GM23248 (cell line): ENCODE data around the gene ZFAND3. TPM values are rescaled to one million over a fixed set of nuclear protein-coding genes. Genes with fewer than 3 reads are reported as not detected.

Source experiments
- DNase-seq: peaks from one replicate; pipeline ENCODE4 v3.0.0-alpha.2; 2015
- H2AFZ ChIP-seq: fragments of 200-600 bp; sonication (generic); 2 replicates; pipeline ENCODE4 v1.6.1; 2016; ENCODE audit warnings: antibody characterized with exemption
- H3F3A ChIP-seq: fragments of 200-600 bp; sonication (generic); 2 replicates; pipeline ENCODE4 v1.6.1; 2016; ENCODE audit warnings: mild to moderate bottlenecking, antibody characterized with exemption, mixed run types; ENCODE audit not compliant: insufficient read depth
- H3K27ac ChIP-seq: fragments of 200-600 bp; sonication (generic); 2 replicates; pipeline ENCODE4 v1.5.1; 2016; ENCODE audit warnings: mild to moderate bottlenecking
- H3K27me3 ChIP-seq: fragments of 200-600 bp; sonication (generic); replicated peaks from 2 replicates; pipeline ENCODE4 v1.6.1; 2016; ENCODE audit warnings: mild to moderate bottlenecking; ENCODE audit not compliant: insufficient read depth
- H3K36me3 ChIP-seq: fragments of 200-600 bp; sonication (generic); 2 replicates; pipeline ENCODE4 v1.6.1; 2016; ENCODE audit warnings: low read depth, mild to moderate bottlenecking
- H3K4me1 ChIP-seq: fragments of 200-600 bp; sonication (generic); 2 replicates; pipeline ENCODE4 v1.6.1; 2016; ENCODE audit warnings: mild to moderate bottlenecking; ENCODE audit not compliant: insufficient read depth
- H3K4me2 ChIP-seq: fragments of 200-600 bp; sonication (generic); one replicate; pipeline ENCODE4 v1.6.1; 2016; ENCODE audit warnings: mild to moderate bottlenecking; ENCODE audit not compliant: unreplicated experiment
- H3K4me3 ChIP-seq: fragments of 200-600 bp; sonication (generic); 2 replicates; pipeline ENCODE4 v1.5.1; 2016; ENCODE audit warnings: mild to moderate bottlenecking
- H3K79me2 ChIP-seq: fragments of 200-600 bp; sonication (generic); 2 replicates; pipeline ENCODE4 v1.6.1; 2016; ENCODE audit warnings: mild to moderate bottlenecking; ENCODE audit not compliant: insufficient read depth
- H3K9ac ChIP-seq: fragments of 200-600 bp; sonication (generic); 2 replicates; pipeline ENCODE4 v1.6.1; 2016; ENCODE audit warnings: mild to moderate bottlenecking
- H3K9me2 ChIP-seq: fragments of 200-600 bp; sonication (generic); 2 replicates; pipeline ENCODE4 v1.6.1; 2016; ENCODE audit warnings: mixed run types, mild to moderate bottlenecking, moderate library complexity; ENCODE audit not compliant: insufficient read depth
- H3K9me3 ChIP-seq: fragments of 200-600 bp; sonication (generic); one replicate; pipeline ENCODE4 v1.6.1; 2017; ENCODE audit warnings: low read depth
- H4K20me1 ChIP-seq: fragments of 200-600 bp; sonication (generic); 2 replicates; pipeline ENCODE4 v1.6.0; 2016; ENCODE audit not compliant: insufficient read depth
- EZH2 ChIP-seq: fragments of 200-600 bp; sonication (generic); IDR thresholded peaks from 2 replicates; pipeline ENCODE4 v1.6.1; 2018; ENCODE audit warnings: antibody characterized with exemption, mild to moderate bottlenecking; ENCODE audit not compliant: insufficient read depth, poor library complexity, severe bottlenecking
- EZH2phosphoT487 ChIP-seq: fragments of 200-600 bp; sonication (generic); IDR thresholded peaks from 2 replicates; pipeline ENCODE4 v1.6.1; 2018; ENCODE audit warnings: antibody characterized with exemption, moderate library complexity, mild to moderate bottlenecking, low read depth; ENCODE audit not compliant: insufficient read depth
- WGBS, 2 experiments: methylation state at CpG; one replicate each; pipeline ENCODE4 v1.1.6; 2015 to 2017; ENCODE audit warnings: low lambda C conversion rate in 2 of 2, low coverage in 1 of 2; ENCODE audit errors: missing lambda C conversion rate in 2 of 2; 5-methylcytosine and 5-hydroxymethylcytosine counted together
- in situ Hi-C: fragments of 300-500 bp; cut with MboI; formaldehyde crosslinking; loops from 2 replicates; pipeline ENCODE4 v1.15.0; 2020
- polyA plus RNA-seq: library from polyadenylated mRNA; unstranded; fragments of >200 nt; fragmentation: Nextera tagmentation; extraction: Ambion mirVana; gene quantifications from 2 replicates; pipeline ENCODE4 v1.2.1, GENCODE V29; 2016
- total RNA-seq: library from RNA; depleted of rRNA; stranded (reverse); fragments of >200 nt; shearing (Covaris generic); gene quantifications from 2 replicates; pipeline ENCODE4 v1.2.3, GENCODE V29; 2014

The ZFAND3 gene
- total and polyA plus RNA-seq, 2 experiments from 2014 or later = 27.5 to 40.0 TPM

- no peak overlapping the region for H2AFZ ChIP-seq
- no peaks in the 10 kb centered on the region for H3K36me3 ChIP-seq
- H3K4me3 ChIP-seq = no peak overlapping the region
- DNase-seq = no peak
- H3K4me2 ChIP-seq = no peak overlapping the region
- no peaks in the 10 kb centered on the region for H3K79me2 ChIP-seq
- WGBS, 2 experiments = 95 to 96% methylated on average over 7 of the region's 7 CpGs
- H3K27ac ChIP-seq = no peak overlapping the region
- H3K27me3 ChIP-seq = no peaks in the 10 kb centered on the region
- H4K20me1 ChIP-seq = 0 out of 2 replicates have a peak, but pooled peaks cover 4% of the 10 kb centered on the region
- in situ Hi-C loops = no loop called here
- H3K9me3 ChIP-seq = no peaks in the 10 kb centered on the region
- no peaks in the 10 kb centered on the region for H3F3A ChIP-seq
- H3K9ac ChIP-seq = no peak overlapping the region
- TF ChIP-seq EZH2phosphoT487 (no peak), EZH2 (no peak)
- H3K4me1 ChIP-seq = no peaks in the 10 kb centered on the region
- no peaks in the 10 kb centered on the region for H3K9me2 ChIP-seq
These were observed 373.5 kb downstream of the ZFAND3 start for GRCh38 chr6:38193051-38193450.

GRCh38 chr6:38193481-38194281, 374.2 kb downstream of the ZFAND3 start:
- Histone ChIP-seq H3K4me3 (no peak overlapping the region), H3K9ac (no peak overlapping the region), H3K79me2 (no peaks in the 10 kb centered on the region), H3K27me3 (no peaks in the 10 kb centered on the region), H3K27ac (no peak overlapping the region), H3K9me3 (no peaks in the 10 kb centered on the region), H2AFZ (no peak overlapping the region), H3K4me1 (no peaks in the 10 kb centered on the region), H3K9me2 (no peaks in the 10 kb centered on the region), H3K36me3 (no peaks in the 10 kb centered on the region), H3K4me2 (no peak overlapping the region), H3F3A (no peaks in the 10 kb centered on the region), H4K20me1 (0 out of 2 replicates have a peak, but pooled peaks cover 4% of the 10 kb centered on the region)
- no peak for TF ChIP-seq EZH2phosphoT487
- TF ChIP-seq EZH2 = no peak
- WGBS, 2 experiments = 84 to 90% methylated on average over 9 of the region's 9 CpGs
- in situ Hi-C loops = no loop called here
- no peak for DNase-seq

- no peak overlapping the region for H3K9ac ChIP-seq
- H3K27ac ChIP-seq = no peak overlapping the region
- no peaks in the 10 kb centered on the region for H3K4me1 ChIP-seq
- no peak overlapping the region for H2AFZ ChIP-seq
- 0 out of 2 replicates have a peak, but pooled peaks cover 4% of the 10 kb centered on the region for H4K20me1 ChIP-seq
- H3K36me3 ChIP-seq = no peaks in the 10 kb centered on the region
- no peaks in the 10 kb centered on the region for H3K9me2 ChIP-seq
- no peaks in the 10 kb centered on the region for H3K79me2 ChIP-seq
- H3F3A ChIP-seq = no peaks in the 10 kb centered on the region
- H3K9me3 ChIP-seq = no peaks in the 10 kb centered on the region
- no peak overlapping the region for H3K4me2 ChIP-seq
- no peak for DNase-seq
- no peak for TF ChIP-seq EZH2phosphoT487
- TF ChIP-seq EZH2 = no peak
- H3K27me3 ChIP-seq = no peaks in the 10 kb centered on the region
- WGBS, 2 experiments = 93 to 95% methylated on average over 2 of the region's 2 CpGs
- in situ Hi-C loops = no loop called here
- no peak overlapping the region for H3K4me3 ChIP-seq
These were observed 374.7 kb downstream of the ZFAND3 start for GRCh38 chr6:38194282-38194572.

- H3K79me2 ChIP-seq = no peaks in the 10 kb centered on the region
- 0 out of 2 replicates have a peak, but pooled peaks cover 4% of the 10 kb centered on the region for H4K20me1 ChIP-seq
- no peak overlapping the region for H3K27ac ChIP-seq
- H3K9me3 ChIP-seq = no peaks in the 10 kb centered on the region
- no peak overlapping the region for H2AFZ ChIP-seq
- no peak for DNase-seq
- TF ChIP-seq EZH2 (no peak), EZH2phosphoT487 (no peak)
- no peaks in the 10 kb centered on the region for H3K9me2 ChIP-seq
- no peaks in the 10 kb centered on the region for H3F3A ChIP-seq
- H3K4me1 ChIP-seq = no peaks in the 10 kb centered on the region
- in situ Hi-C loops = no loop called here
- no peak overlapping the region for H3K4me3 ChIP-seq
- H3K9ac ChIP-seq = no peak overlapping the region
- H3K27me3 ChIP-seq = no peaks in the 10 kb centered on the region
- WGBS, 2 experiments = 89 to 91% methylated on average over 7 of the region's 7 CpGs
- H3K36me3 ChIP-seq = no peaks in the 10 kb centered on the region
- no peak overlapping the region for H3K4me2 ChIP-seq
These were observed 375.1 kb downstream of the ZFAND3 start for GRCh38 chr6:38194589-38194988.
